HG02973 (cell line): ENCODE measurements around the gene ACOT13.
"Not testable (repeated sequence)": the region's sequence is repeated elsewhere in the genome, so short reads cannot be mapped to it uniquely, and the experiment has no call there.

ENCODE experiments used
- ATAC-seq: cut with Tn5 transposase; IDR thresholded peaks from one replicate; pipeline ENCODE4 v1.9.1; 2021; ENCODE audit warnings: moderate library complexity; ENCODE audit not compliant: unreplicated experiment

The ACOT13 gene

GRCh38 chr6:24661759-24662158, 5.1 kb upstream of the ACOT13 start:
- ATAC-seq, result not testable (repeated sequence)

DNA sequence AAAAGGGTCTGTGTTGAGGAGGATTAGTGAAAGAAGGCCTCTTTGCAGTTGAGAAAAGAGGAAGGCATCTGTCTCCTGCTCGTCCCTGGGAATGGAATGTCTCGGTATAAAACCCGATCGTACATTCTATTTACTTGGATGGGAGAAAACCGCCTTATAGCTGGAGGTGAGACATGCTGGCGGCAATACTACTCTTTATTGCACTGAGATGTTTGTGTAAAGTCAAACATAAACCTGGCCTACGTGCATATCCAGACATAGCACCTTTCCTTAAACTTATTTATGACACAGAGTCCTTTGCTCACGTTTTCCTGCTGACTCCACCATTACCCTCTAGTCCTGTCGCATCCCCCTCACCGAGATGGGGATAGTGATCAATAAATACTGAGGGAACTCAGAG, 4.6 kb upstream of the ACOT13 start:
- ATAC-seq, result no peak

GRCh38 chr6:24663189-24663588, 3.7 kb upstream of the ACOT13 start:
- ATAC-seq, result no peak

GRCh38 chr6:24664046-24664987, 2.6 kb upstream of the ACOT13 start:
- ATAC-seq, result no peak

GRCh38 chr6:24666097-24666640, 708 bp upstream of the ACOT13 start:
- peak; percentile 28 for ATAC-seq

- peak; percentile 6 for ATAC-seq
Measured at GRCh38 chr6:24667378-24667803, 514 bp downstream of the ACOT13 start.

GRCh38 chr6:24668066-24668996, 1.5 kb downstream of the ACOT13 start:
- ATAC-seq, result not testable (repeated sequence)

DNA sequence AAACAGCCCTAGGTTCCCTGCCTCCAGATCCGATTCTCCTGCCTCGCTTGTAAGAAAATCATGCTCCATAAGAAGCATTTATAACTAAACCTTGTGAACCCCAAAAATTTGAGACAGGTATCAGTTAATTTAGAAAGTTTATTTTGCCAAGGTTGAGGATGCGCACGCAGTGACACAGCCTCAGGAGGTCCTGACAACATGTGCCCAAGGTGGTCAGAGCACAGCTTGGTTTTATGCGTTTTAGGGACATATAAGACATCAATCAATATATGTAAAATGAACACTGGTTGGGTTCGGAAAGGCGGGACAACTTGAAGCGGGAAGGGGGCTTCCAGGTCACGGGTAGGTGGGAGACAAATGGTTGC, 2.1 kb downstream of the ACOT13 start:
- ATAC-seq, result no peak

DNA sequence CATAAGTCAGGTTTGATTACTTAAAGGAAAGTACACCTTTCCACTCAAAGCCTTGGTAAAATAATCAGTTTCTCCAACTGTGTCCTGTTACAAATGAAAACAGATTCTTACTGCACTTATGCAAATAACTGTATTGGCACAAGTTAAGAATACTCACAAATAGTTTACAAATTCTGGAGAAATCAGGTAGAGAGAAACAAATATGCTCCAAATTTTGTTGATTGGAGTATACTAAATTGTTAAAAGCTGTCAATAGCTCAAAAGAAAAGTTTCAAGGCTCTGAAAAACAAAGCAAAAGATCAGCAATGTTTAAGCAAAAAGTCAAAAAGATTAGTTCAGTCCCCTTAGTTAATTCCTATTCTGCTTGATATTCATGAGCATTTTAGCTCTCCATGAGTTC, 3.6 kb downstream of the ACOT13 start:
- not testable (repeated sequence) for ATAC-seq

DNA sequence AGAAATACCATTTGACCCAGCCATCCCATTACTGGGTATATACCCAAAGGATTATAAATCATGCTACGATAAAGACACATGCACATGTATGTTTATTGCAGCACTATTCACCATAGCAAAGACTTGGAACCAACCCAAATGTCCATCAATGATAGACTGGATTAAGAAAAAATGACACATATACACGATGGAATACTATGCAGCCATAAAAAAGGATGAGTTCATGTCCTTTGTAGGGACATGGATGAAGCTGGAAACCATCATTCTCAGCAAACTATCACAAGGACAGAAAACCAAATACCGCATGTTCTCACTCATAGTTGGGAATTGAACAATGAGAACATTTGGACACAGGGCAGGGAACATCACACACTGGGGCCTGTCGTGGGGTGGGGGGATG, 4.2 kb downstream of the ACOT13 start:
- not testable (repeated sequence) for ATAC-seq

DNA sequence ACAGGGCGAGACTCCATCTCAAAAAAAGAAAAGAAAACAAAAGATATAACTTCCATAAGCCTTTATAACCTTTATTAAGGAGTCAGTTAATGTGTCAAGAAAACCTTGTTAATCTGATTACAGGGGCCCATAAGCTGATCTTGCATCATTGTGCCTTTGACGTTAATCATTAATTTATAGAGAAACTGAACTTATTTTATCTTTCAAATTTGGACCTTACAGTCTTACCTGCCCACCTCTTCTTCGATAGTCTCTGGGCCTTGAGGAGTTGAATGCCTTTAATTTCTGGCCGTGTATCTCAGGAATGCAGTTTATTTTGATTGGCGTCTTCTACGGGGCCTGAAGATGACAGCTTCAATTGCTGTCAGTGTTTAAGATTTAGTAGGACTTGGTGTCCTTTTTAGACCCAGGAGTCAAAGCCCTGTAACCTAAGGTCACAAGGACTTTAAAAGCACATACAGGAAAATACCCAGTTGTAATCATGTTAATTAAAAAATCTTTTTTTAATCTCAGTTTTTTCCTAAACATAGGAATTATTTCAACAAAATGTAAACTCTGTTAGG, 5.8 kb downstream of the ACOT13 start:
- no peak for ATAC-seq

DNA sequence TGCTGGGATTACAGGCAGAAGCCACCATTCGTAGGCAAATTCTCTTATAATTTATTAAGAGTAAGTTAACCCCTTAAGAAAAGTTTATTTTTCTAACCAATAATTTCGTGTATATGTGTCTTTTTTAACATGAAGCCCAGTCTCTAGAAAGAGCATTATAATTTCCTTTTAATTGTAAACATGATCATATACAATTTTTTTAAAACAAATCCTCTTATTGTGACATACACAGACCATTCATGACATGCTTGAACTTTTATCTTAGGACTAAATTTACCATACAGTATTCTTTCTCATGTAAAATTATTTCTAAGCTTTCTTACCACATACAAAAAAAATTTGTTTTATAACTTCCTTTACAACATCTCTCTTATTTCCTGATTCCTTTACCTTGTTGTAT, 6.7 kb downstream of the ACOT13 start:
- no peak for ATAC-seq

GRCh38 chr6:24678792-24679352, 12.0 kb downstream of the ACOT13 start:
- not testable (repeated sequence) for ATAC-seq

GRCh38 chr6:24680582-24680981, 13.7 kb downstream of the ACOT13 start:
- ATAC-seq, result no peak

- no peak for ATAC-seq
Measured at GRCh38 chr6:24683297-24684296, 16.7 kb downstream of the ACOT13 start.

DNA sequence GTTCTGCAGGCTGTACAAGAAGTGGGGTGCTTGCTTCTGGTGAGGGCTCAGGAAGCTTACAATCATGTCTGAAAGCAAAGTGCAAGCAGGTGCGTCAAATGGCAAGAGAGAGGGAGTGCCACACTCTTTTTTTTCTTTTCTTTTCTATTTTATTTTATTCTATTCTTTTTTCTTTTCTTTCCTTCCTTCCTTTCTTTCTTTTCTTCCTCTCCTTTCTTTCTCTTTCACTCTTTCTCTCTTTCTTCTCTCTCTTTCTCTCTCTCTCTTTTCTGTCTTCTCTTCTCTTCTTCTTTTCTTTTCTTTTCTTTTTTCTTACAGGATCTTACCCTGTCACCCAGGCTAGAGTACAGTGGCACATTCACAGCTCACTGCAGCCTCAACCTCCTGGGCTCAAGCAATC, 19.5 kb downstream of the ACOT13 start:
- no peak for ATAC-seq

DNA sequence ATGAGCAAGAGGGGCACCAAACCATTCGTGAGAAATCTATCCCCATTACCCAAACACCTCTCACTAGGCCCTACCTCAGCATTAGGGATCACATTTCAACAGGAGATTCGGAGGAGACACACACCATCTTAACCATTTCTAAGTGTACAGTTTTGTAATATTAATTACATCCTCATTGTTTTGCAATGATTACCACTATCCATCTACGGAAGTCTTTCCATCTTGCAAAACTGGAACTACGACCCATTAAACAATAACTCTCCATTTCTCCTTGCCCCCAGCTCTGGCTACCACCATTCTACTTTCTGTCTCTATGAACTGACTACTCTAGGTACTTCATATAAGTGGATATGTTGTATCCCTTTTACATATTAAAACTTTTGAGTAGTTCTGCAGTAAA, 20.1 kb downstream of the ACOT13 start:
- ATAC-seq, result no peak

DNA sequence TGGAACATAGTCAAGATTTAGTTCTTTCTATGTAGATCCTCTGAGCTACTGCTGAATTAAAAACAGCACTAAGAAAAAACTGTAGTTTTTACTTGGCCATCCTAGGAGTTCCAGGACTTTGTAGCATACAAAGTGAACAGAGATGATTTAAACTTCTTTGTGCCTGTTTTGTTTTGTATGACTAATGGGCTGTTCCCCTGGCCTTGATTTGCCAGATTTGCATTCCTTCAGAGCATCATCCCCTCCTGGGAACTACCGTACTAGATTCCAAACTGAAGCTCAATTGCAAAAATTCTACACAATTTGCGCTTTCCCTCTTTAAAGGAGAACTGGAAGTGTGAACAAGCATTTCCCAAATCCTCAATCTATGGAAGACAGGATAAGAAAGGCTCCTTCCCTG, 23.1 kb downstream of the ACOT13 start:
- ATAC-seq, result no peak

DNA sequence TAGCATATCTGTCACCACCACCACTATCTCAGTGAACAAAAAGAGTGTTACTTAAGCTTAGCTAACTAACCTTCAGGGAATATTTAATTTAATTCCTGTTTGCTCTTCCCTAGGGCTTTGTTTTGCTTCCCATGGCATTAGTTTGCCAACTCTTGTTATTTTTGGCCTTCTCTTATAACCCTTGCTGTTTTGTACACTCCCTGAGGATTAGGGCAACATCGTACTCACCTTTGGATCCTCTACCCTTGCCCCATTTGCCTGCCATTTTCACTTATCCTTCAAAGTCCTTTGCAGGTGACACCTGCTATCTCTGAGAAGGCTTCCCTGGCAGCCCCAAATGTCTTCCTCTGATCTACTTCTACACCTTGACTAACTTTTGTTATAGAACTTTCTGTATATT, 23.7 kb downstream of the ACOT13 start:
- ATAC-seq, result no peak

DNA sequence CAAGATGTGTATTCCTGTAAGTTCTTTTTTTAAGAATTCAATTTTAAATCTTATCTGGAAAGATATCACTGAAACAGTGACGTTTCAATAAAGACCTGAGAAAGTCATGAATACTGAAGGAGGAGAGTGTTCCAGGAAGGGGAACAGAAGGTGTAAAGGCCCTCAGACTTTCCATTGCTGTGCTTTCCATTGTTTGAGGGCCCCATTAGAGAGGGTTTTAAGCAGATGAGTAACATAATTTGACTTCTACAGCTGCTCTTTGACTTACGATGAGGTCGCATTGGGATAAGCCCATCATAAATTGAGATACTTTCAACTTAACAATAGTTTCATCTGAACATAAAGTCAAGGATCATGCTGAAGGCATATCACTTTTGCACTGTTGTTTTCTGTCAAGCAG, 24.7 kb downstream of the ACOT13 start:
- no peak for ATAC-seq
